ENCODE data around the gene ARSH.
"Not testable (repeated sequence)": the region's sequence is repeated elsewhere in the genome, so short reads cannot be mapped to it uniquely, and the experiment has no call there.

The ARSH gene

GRCh38 chrX:3050523-3051175 lies 44.3 kb downstream of the ARSH start:
- H3K27me3 Mint-ChIP-seq, H3K9me3 Mint-ChIP-seq: not testable (repeated sequence)

GRCh38 chrX:3052860-3053259 lies 46.5 kb downstream of the ARSH start:
- Mint-ChIP-seq H3K4me1 (ENCODE audit: low read depth in 2 of 2) (no peaks in the 10 kb centered on the region), H3K9me3 (no peaks in the 10 kb centered on the region), H3K27ac (no peak overlapping the region), H3K36me3 (ENCODE audit: insufficient read depth) (no peaks in the 10 kb centered on the region), H3K4me3 (no peak overlapping the region), H3K27me3 (no peaks in the 10 kb centered on the region)
- ATAC-seq (replicated peaks) (no peak), DNase-seq (no peak)

More at GRCh38 chrX:3050523-3051175, 44.3 kb downstream of the ARSH start:
- H3K4me1 Mint-ChIP-seq (ENCODE audit: low read depth in 2 of 2); ATAC-seq (replicated peaks); DNase-seq; H3K36me3 Mint-ChIP-seq (ENCODE audit: insufficient read depth); H3K4me3 Mint-ChIP-seq; H3K27ac Mint-ChIP-seq: not testable (repeated sequence)

GRCh38 chrX:3066555-3066954 lies 60.2 kb downstream of the ARSH start:
- Mint-ChIP-seq H3K36me3 (ENCODE audit: insufficient read depth) (peaks cover 3% of the 10 kb centered on the region), H3K4me3 (no peak overlapping the region), H3K4me1 (ENCODE audit: low read depth in 2 of 2) (no peaks in the 10 kb centered on the region), H3K27me3 (peaks cover 6 to 7% of the 10 kb centered on the region in 2 donors), H3K27ac (no peak overlapping the region), H3K9me3 (no peaks in the 10 kb centered on the region)
- no peak for ATAC-seq (replicated peaks)
- DNase-seq, result no peak

- peaks cover 0 to 14% of the 10 kb centered on the region in 2 donors for H3K27me3 Mint-ChIP-seq
- no peaks in the 10 kb centered on the region for H3K9me3 Mint-ChIP-seq
- H3K36me3 Mint-ChIP-seq (ENCODE audit: insufficient read depth), result no peaks in the 10 kb centered on the region
- no peak for DNase-seq
- H3K4me1 Mint-ChIP-seq (ENCODE audit: low read depth in 2 of 2), result no peaks in the 10 kb centered on the region
- no peak for ATAC-seq (replicated peaks)
- no peak overlapping the region for H3K27ac Mint-ChIP-seq
- no peak overlapping the region for H3K4me3 Mint-ChIP-seq
These were observed 69.6 kb downstream of the ARSH start for GRCh38 chrX:3075959-3076358.

GRCh38 chrX:3076416-3076991 lies 70.2 kb downstream of the ARSH start:
- Mint-ChIP-seq H3K36me3 (ENCODE audit: insufficient read depth) (no peaks in the 10 kb centered on the region), H3K4me3 (no peak overlapping the region), H3K27me3 (peaks cover 0 to 14% of the 10 kb centered on the region in 2 donors), H3K27ac (no peak overlapping the region), H3K9me3 (no peaks in the 10 kb centered on the region), H3K4me1 (ENCODE audit: low read depth in 2 of 2) (no peaks in the 10 kb centered on the region)
- ATAC-seq (replicated peaks) (no peak), DNase-seq (no peak)

Measured in effector memory CD8-positive, alpha-beta T cell (primary cell).